ENCODE results near the gene TMC8.

The TMC8 gene

DNA sequence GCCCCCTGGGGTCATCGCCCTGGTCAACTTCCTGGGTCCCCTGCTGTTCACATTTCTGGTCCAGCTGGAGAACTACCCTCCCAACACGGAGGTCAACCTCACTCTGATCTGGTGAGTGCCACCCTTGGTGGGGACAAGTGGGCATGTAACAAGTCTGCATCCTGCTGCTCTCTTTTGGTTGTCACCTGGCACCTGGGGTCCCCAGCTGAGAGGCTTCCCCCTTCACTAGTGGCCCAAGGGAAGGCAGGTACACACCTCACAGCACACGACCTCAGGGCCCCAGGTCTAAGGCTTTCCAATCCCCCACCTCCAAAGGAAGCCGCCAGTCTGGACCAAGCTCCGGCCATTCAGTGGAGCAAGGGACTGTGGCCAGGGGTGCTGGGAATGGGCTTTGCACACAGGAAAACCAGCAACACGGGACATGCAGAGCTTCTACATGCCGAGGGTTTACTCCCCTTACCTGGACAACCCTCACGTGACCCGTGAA lies 4.4 kb downstream of the TMC8 start:
- Histone ChIP-seq H3K9me3 (ENCODE audit: insufficient read depth, low read length, severe bottlenecking) (no peaks in the 10 kb centered on the region), H3K79me2 (ENCODE audit: insufficient read depth, low read length) (peaks cover 12% of the 10 kb centered on the region), H3K27ac (ENCODE audit: low read length) (no peak overlapping the region), H3K4me1 (ENCODE audit: insufficient read depth, low read length) (peaks cover 42% of the 10 kb centered on the region), H4K20me1 (ENCODE audit: insufficient read depth, low read length) (peaks cover 47% of the 10 kb centered on the region), H3K4me3 (ENCODE audit: low read depth in 1 of 2, low read length in 2 of 2) (no peak overlapping the region), H2AFZ (ENCODE audit: low read depth, low read length) (no peak overlapping the region), H3K36me3 (ENCODE audit: insufficient read depth, low read length) (peaks cover 42% of the 10 kb centered on the region), H3K4me2 (ENCODE audit: insufficient read depth, low read length) (no peak overlapping the region), H3K27me3 (ENCODE audit: insufficient read depth, low read length, poor library complexity) (no peaks in the 10 kb centered on the region), H3K9ac (ENCODE audit: low read depth, low read length) (no peak overlapping the region)
- DNase-seq (no peak), ATAC-seq (ENCODE audit: insufficient read depth, low read depth) (no peak)
- no peak for TF ChIP-seq EZH2 (IDR thresholded peaks at IDR 0.05; ENCODE audit: borderline replicate concordance, low read depth, low read length, severe bottlenecking)
- TF ChIP-seq, protein P1, sequence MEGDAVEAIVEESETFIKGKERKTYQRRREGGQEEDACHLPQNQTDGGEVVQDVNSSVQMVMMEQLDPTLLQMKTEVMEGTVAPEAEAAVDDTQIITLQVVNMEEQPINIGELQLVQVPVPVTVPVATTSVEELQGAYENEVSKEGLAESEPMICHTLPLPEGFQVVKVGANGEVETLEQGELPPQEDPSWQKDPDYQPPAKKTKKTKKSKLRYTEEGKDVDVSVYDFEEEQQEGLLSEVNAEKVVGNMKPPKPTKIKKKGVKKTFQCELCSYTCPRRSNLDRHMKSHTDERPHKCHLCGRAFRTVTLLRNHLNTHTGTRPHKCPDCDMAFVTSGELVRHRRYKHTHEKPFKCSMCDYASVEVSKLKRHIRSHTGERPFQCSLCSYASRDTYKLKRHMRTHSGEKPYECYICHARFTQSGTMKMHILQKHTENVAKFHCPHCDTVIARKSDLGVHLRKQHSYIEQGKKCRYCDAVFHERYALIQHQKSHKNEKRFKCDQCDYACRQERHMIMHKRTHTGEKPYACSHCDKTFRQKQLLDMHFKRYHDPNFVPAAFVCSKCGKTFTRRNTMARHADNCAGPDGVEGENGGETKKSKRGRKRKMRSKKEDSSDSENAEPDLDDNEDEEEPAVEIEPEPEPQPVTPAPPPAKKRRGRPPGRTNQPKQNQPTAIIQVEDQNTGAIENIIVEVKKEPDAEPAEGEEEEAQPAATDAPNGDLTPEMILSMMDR (IDR thresholded peaks at IDR 0.05; ENCODE audit: borderline replicate concordance, extremely low read depth, low read length, poor library complexity, severe bottlenecking), result no peak

DNA sequence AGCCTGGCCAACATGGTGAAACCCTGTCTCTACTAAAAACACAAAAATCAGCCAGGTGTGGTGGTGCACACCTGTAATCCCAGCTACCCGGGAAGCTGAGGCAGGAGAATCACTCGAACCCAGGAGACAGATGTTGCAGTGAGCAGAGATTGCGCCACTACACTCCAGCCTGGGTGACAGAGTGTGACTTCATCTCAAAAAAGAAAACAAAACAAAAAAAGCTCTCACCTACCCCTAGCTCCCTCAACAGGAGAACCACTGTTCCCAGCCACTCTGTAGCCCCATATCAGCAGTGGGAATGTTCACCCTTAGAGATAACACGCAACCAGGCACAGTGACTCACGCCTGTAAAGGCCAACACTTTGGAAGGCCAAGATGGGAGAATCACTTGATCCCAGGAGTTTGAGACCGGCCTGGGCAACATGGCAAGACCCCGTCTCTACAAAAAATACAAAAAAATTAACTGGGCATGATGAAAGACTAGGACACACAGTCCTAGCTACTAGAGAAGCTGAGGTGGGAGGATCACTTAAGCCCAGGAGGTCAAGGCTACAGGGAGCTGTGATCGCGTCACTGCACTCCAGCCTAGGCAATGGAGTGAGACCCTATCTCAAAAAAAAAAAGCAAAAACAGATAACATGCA lies 5.4 kb downstream of the TMC8 start:
- H3K9ac ChIP-seq (ENCODE audit: low read depth, low read length), result no peak overlapping the region

DNA sequence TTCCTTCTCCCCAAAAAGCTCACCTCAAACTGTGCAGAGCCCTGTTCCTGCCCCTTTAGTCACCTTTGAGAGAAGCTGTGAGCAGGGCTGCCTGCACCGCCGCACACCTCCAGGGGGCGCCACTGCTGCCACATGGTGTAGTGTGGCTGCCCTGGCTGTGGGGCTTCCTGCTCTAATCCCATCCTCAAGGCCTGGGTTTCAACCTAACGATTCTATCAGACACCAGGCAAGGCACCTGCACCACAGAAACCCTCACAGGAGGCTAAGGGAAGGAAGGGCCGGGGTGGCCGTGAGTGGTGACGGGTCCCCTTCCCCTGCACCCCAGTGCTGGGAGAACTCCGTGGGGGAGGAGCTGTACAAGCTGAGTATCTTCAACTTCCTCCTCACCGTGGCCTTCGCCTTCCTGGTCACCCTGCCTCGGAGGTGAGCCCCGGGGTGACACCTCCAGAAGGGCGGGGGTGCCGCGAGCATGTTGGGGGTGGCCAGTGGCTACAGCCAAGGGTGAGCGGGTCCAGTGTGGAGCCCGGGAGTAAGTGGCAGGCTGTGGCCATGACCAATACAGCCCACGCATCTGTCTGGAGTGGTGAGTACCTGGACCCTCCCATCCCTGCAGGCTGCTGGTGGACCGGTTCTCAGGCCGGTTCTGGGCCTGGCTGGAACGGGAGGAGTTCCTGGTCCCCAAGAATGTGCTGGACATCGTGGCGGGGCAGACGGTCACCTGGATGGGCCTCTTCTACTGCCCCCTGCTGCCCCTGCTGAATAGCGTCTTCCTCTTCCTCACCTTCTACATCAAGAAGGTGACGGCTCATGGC lies 7.0 kb downstream of the TMC8 start:
- Histone ChIP-seq H3K4me3 (ENCODE audit: low read depth in 1 of 2, low read length in 2 of 2) (no peak overlapping the region), H3K27me3 (ENCODE audit: insufficient read depth, low read length, poor library complexity) (no peaks in the 10 kb centered on the region), H3K9me3 (ENCODE audit: insufficient read depth, low read length, severe bottlenecking) (no peaks in the 10 kb centered on the region), H3K4me2 (ENCODE audit: insufficient read depth, low read length) (no peak overlapping the region), H4K20me1 (ENCODE audit: insufficient read depth, low read length) (peaks cover 44% of the 10 kb centered on the region), H3K36me3 (ENCODE audit: insufficient read depth, low read length) (peaks cover 40% of the 10 kb centered on the region), H3K4me1 (ENCODE audit: insufficient read depth, low read length) (peaks cover 16% of the 10 kb centered on the region), H2AFZ (ENCODE audit: low read depth, low read length) (no peak overlapping the region), H3K79me2 (ENCODE audit: insufficient read depth, low read length) (peaks cover 3% of the 10 kb centered on the region; the same call in 1 of the 2 replicates), H3K27ac (ENCODE audit: low read length) (no peak overlapping the region), H3K9ac (ENCODE audit: low read depth, low read length) (no peak overlapping the region)
- peak; percentile 49 for ATAC-seq (ENCODE audit: insufficient read depth, low read depth)
- DNase-seq, result peak; percentile 61
- no peak for TF ChIP-seq EZH2 (IDR thresholded peaks at IDR 0.05; ENCODE audit: borderline replicate concordance, low read depth, low read length, severe bottlenecking)
- TF ChIP-seq, protein P1 (IDR thresholded peaks at IDR 0.05; ENCODE audit: borderline replicate concordance, extremely low read depth, low read length, poor library complexity, severe bottlenecking), result peak; percentile 77

More for the DNA sequence above, 5.4 kb downstream of the TMC8 start:
- peaks cover 47% of the 10 kb centered on the region for H4K20me1 ChIP-seq (ENCODE audit: insufficient read depth, low read length)
- DNase-seq, result no peak
- no peak overlapping the region for H2AFZ ChIP-seq (ENCODE audit: low read depth, low read length)
- TF ChIP-seq EZH2 (IDR thresholded peaks at IDR 0.05; ENCODE audit: borderline replicate concordance, low read depth, low read length, severe bottlenecking), result no peak
- TF ChIP-seq, protein P1 (IDR thresholded peaks at IDR 0.05; ENCODE audit: borderline replicate concordance, extremely low read depth, low read length, poor library complexity, severe bottlenecking), result no peak
- peaks cover 42% of the 10 kb centered on the region for H3K36me3 ChIP-seq (ENCODE audit: insufficient read depth, low read length)
- H3K4me3 ChIP-seq (ENCODE audit: low read depth in 1 of 2, low read length in 2 of 2), result no peak overlapping the region
- H3K9me3 ChIP-seq (ENCODE audit: insufficient read depth, low read length, severe bottlenecking), result no peaks in the 10 kb centered on the region
- peaks cover 32% of the 10 kb centered on the region for H3K4me1 ChIP-seq (ENCODE audit: insufficient read depth, low read length)
- no peak overlapping the region for H3K4me2 ChIP-seq (ENCODE audit: insufficient read depth, low read length)
- H3K27ac ChIP-seq (ENCODE audit: low read length), result no peak overlapping the region
- no peak for ATAC-seq (ENCODE audit: insufficient read depth, low read depth)
- H3K79me2 ChIP-seq (ENCODE audit: insufficient read depth, low read length), result peaks cover 9% of the 10 kb centered on the region
- no peaks in the 10 kb centered on the region for H3K27me3 ChIP-seq (ENCODE audit: insufficient read depth, low read length, poor library complexity)

All from DND-41 (cell line).